OCI-LY1 (cell line): ENCODE data around the gene PDE2A.

Experiments used
- H2AFZ ChIP-seq: fragments of 200-600 bp; sonication (generic), shearing (Covaris generic); 2 replicates; pipeline ENCODE4 v1.6.0; 2014; ENCODE audit warnings: antibody characterized with exemption, mild to moderate bottlenecking, low read length
- H3F3A ChIP-seq: fragments of 200-600 bp; sonication (generic), shearing (Covaris generic); 2 replicates; pipeline ENCODE4 v1.6.0; 2014; ENCODE audit warnings: mild to moderate bottlenecking, antibody characterized with exemption, low read length, moderate library complexity; ENCODE audit not compliant: insufficient read depth
- H3K27ac ChIP-seq: fragments of 200-600 bp; sonication (generic); 2 replicates; pipeline ENCODE4 v1.5.1; 2014; ENCODE audit warnings: low read length, mixed run types, mild to moderate bottlenecking, low read depth; ENCODE audit not compliant: poor library complexity, severe bottlenecking
- H3K27me3 ChIP-seq: fragments of 200-600 bp; sonication (generic); 2 replicates; pipeline ENCODE4 v1.6.0; 2014; ENCODE audit warnings: antibody characterized with exemption, mild to moderate bottlenecking, low read length, moderate library complexity; ENCODE audit not compliant: insufficient read depth
- H3K36me3 ChIP-seq: fragments of 200-600 bp; sonication (generic); 2 replicates; pipeline ENCODE4 v1.6.1; 2014; ENCODE audit warnings: mild to moderate bottlenecking, antibody characterized with exemption, low read length, moderate library complexity, mixed read lengths; ENCODE audit not compliant: insufficient read depth
- H3K4me1 ChIP-seq: fragments of 200-600 bp; sonication (generic); 2 replicates; pipeline ENCODE4 v1.5.1; 2014; ENCODE audit warnings: mild to moderate bottlenecking, low read length, moderate library complexity; ENCODE audit not compliant: insufficient read depth, severe bottlenecking
- H3K4me2 ChIP-seq: fragments of 200-600 bp; sonication (generic), shearing (Covaris generic); 2 replicates; pipeline ENCODE4 v1.6.1; 2014; ENCODE audit warnings: low read length
- H3K4me3 ChIP-seq: fragments of 200-600 bp; sonication (generic); 2 replicates; pipeline ENCODE4 v1.5.1; 2014; ENCODE audit warnings: low read length, low read depth, mild to moderate bottlenecking, mixed read lengths; ENCODE audit not compliant: poor library complexity, severe bottlenecking
- H3K79me2 ChIP-seq: fragments of 200-600 bp; shearing (Covaris generic); 2 replicates; pipeline ENCODE4 v1.6.1; 2016; ENCODE audit warnings: mixed run types, low read length, mixed read lengths; ENCODE audit not compliant: insufficient read depth
- H3K9ac ChIP-seq: fragments of 200-600 bp; sonication (generic), shearing (Covaris generic); 2 replicates; pipeline ENCODE4 v1.6.1; 2014; ENCODE audit warnings: mild to moderate bottlenecking, low read length, mixed read lengths
- H3K9me2 ChIP-seq: fragments of 200-600 bp; sonication (generic), shearing (Covaris generic); 2 replicates; pipeline ENCODE4 v1.6.1; 2014; ENCODE audit warnings: low read depth, mild to moderate bottlenecking, low read length, mixed read lengths
- H3K9me3 ChIP-seq: fragments of 200-600 bp; shearing (Covaris generic); 2 replicates; pipeline ENCODE4 v1.6.1; 2014; ENCODE audit warnings: low read length, mixed read lengths
- H4K20me1 ChIP-seq: fragments of 200-600 bp; sonication (generic), shearing (Covaris generic); 2 replicates; pipeline ENCODE4 v1.6.0; 2016; ENCODE audit warnings: mild to moderate bottlenecking, low read length; ENCODE audit not compliant: insufficient read depth
- CTCF ChIP-seq: fragments of 200-600 bp; sonication (generic), shearing (Covaris generic); IDR thresholded peaks from 2 replicates; pipeline ENCODE4 v1.5.1; 2017; ENCODE audit warnings: mild to moderate bottlenecking, antibody characterized with exemption, low read length, moderate library complexity, mixed read lengths
- EZH2 ChIP-seq: fragments of 200-600 bp; sonication (generic), shearing (Covaris generic); IDR thresholded peaks from 2 replicates; pipeline ENCODE4 v1.8.0; 2017; ENCODE audit warnings: borderline replicate concordance, mixed run types, mild to moderate bottlenecking, antibody characterized with exemption, low read length, moderate library complexity, mixed read lengths

The PDE2A gene

GRCh38 chr11:72642884-72643522 is 31.2 kb downstream of the PDE2A start:
- H3K27me3 ChIP-seq, result peaks cover 3% of the 10 kb centered on the region
- peak overlapping the region; percentile 55 for H3K4me3 ChIP-seq
- peak overlapping the region; percentile 79 for H3K4me2 ChIP-seq
- no peak overlapping the region for H3K9ac ChIP-seq
- H3F3A ChIP-seq, result no peaks in the 10 kb centered on the region
- no peak overlapping the region for H3K27ac ChIP-seq
- no peaks in the 10 kb centered on the region for H3K9me3 ChIP-seq
- TF ChIP-seq EZH2 (no peak), CTCF (peak; percentile 82)
- H3K4me1 ChIP-seq, result peaks cover 5% of the 10 kb centered on the region
- no peaks in the 10 kb centered on the region for H4K20me1 ChIP-seq
- H3K79me2 ChIP-seq, result no peaks in the 10 kb centered on the region
- H2AFZ ChIP-seq, result no peak overlapping the region
- H3K36me3 ChIP-seq, result no peaks in the 10 kb centered on the region
- H3K9me2 ChIP-seq, result no peaks in the 10 kb centered on the region

DNA sequence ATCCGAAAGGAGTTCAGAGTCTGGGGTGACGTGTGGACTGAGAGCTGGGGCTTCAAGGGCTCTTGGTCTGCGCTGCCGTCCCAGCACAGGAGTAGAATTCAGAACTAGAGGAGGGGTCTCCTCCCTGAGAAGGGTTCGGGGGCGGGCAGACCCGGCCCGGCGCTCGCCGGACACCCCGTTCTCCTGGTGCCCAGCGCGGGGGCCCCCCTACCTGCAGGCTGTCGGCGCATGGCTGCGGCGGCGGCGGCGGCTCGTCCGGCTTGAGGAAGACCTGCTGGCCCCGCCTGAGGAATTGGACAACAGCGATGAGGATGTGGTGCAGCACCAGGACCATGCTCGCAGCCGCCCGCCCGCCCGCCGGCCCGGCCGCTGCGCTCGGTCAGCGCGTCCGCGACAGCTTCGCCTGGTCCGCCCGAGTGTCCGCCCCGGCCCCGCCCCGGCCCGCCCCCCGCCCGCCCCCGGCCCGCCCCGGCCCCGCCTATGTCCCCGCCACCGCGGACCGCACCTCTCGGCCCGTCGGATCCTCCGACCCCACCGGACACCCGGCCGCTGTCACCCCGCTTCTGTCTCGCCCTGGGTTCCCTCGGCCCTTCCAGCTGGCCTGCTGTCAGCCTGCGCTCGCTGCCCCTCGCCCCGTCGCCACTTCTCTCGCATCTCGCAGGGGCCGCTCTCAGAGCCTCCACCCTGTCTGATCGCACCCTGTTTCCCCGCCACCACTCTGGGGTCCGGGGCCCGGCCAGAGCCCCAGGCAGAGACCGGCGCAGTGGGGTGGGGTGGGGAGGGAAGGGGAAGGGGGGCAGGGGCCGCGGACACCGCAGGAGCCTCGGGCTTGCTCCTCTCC is 32.0 kb downstream of the PDE2A start:
- H3K36me3 ChIP-seq, result no peaks in the 10 kb centered on the region
- H4K20me1 ChIP-seq, result no peaks in the 10 kb centered on the region
- H3K79me2 ChIP-seq, result no peaks in the 10 kb centered on the region
- no peak for TF ChIP-seq CTCF
- TF ChIP-seq EZH2, result no peak
- H3K27ac ChIP-seq, result no peak overlapping the region
- H3K4me3 ChIP-seq, result peak overlapping the region; percentile 55
- no peak overlapping the region for H3K9ac ChIP-seq
- no peak overlapping the region for H2AFZ ChIP-seq
- peak overlapping the region; percentile 79 for H3K4me2 ChIP-seq
- peaks cover 5% of the 10 kb centered on the region for H3K4me1 ChIP-seq
- H3F3A ChIP-seq, result no peaks in the 10 kb centered on the region
- peaks cover 3% of the 10 kb centered on the region for H3K27me3 ChIP-seq
- no peaks in the 10 kb centered on the region for H3K9me2 ChIP-seq
- no peaks in the 10 kb centered on the region for H3K9me3 ChIP-seq

- no peak overlapping the region for H3K4me3 ChIP-seq
- H3K79me2 ChIP-seq, result no peaks in the 10 kb centered on the region
- H3F3A ChIP-seq, result no peaks in the 10 kb centered on the region
- H3K4me1 ChIP-seq, result peaks cover 5% of the 10 kb centered on the region
- no peaks in the 10 kb centered on the region for H3K9me2 ChIP-seq
- no peaks in the 10 kb centered on the region for H4K20me1 ChIP-seq
- no peak overlapping the region for H2AFZ ChIP-seq
- no peak overlapping the region for H3K27ac ChIP-seq
- peaks cover 3% of the 10 kb centered on the region for H3K27me3 ChIP-seq
- H3K36me3 ChIP-seq, result no peaks in the 10 kb centered on the region
- TF ChIP-seq CTCF (no peak), EZH2 (no peak)
- no peak overlapping the region for H3K4me2 ChIP-seq
- H3K9ac ChIP-seq, result no peak overlapping the region
- H3K9me3 ChIP-seq, result no peaks in the 10 kb centered on the region
These were observed 32.6 kb downstream of the PDE2A start for GRCh38 chr11:72641522-72642042.
